HG03175 (cell line): ENCODE results near the gene CDK13.
"Not testable (repeated sequence)": the region's sequence is repeated elsewhere in the genome, so short reads cannot be mapped to it uniquely, and the experiment has no call there.

Source experiments
- ATAC-seq: cut with Tn5 transposase; IDR thresholded peaks from one replicate; pipeline ENCODE4 v1.9.1; 2021; ENCODE audit warnings: mild to moderate bottlenecking, moderate library complexity; ENCODE audit not compliant: unreplicated experiment

CDK13 gene

DNA sequence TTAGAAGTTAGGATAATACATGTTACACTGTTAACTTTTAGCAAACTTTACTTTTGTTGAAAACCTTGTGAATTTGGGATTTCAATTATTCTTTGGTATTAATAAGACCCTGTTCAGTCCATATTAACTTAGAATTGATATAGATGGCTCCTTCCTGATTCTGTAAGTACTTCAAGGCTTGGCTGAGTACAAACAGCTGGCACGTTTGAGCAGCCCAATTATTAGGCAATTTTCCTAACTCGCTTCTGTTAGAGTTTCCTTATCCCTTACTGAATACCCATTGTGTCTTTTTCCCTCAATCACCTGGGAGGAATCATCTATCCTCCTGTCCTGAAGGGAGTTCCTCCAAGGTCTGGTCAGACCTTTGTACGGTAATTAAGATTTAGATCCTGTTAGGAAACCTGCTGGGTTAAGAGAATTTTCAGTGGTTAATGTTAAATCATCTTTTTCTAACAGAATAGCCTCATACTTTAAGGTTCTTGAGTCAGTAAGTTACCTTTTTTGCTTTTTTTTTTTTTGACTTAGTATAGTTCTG lies 195.6 kb downstream of the CDK13 start:
- not testable (repeated sequence) for ATAC-seq

DNA sequence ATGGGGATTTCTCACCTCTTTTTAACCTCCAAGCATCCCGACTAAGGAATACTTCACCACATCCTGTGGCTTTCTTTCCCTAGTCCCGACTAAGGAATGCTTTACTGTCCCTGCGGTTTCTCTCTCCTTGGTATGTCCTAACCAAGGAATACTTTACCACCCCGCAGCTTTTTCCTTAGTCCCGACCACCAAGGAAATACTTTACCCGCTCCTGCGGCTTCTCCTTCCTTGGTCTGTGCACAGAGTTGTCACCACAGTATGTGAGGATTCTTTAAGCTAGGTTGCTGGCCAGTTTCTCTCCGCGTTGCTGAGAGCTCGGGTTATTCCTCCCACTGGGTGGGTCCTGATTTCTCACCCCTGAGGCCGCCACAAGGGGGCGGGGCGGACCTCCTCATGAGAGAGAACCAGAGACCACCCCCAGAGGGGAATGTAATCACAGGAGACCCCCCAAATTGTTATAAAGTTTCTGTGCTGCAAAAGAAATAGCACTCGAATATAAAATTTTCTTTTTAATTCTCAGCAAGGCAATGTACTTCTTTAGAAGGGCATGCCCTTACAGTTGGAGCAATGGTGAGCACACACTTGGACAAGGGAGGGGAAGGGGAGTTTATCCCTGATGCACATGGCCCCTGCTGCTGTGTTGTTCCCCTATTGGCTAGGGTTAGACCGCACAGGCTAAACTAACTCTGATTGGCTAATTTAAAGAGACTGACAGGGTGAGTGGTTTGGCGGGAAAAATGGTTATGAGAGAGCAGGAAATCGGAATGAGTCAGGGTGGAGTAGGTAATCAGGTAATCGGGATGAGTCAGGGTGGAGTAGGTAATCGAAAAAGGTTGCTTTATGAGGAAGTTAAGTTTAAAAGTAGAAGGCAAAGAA lies 197.6 kb downstream of the CDK13 start:
- no peak for ATAC-seq

DNA sequence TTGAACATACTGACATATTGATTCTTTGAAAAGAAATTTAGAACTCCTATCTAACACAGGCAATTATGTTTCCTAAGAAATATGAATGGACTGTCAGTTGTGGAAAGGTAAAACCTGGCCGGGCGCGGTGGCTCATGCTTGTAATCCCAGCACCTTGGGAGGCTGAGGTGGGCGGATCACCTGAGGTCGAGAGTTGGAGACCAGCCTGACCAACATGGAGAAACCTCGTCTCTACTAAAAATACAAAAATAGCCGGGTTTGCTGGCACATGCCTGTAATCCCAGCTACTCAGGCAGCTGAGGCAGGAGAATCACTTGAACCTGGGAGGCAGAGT lies 198.2 kb downstream of the CDK13 start:
- not testable (repeated sequence) for ATAC-seq

DNA sequence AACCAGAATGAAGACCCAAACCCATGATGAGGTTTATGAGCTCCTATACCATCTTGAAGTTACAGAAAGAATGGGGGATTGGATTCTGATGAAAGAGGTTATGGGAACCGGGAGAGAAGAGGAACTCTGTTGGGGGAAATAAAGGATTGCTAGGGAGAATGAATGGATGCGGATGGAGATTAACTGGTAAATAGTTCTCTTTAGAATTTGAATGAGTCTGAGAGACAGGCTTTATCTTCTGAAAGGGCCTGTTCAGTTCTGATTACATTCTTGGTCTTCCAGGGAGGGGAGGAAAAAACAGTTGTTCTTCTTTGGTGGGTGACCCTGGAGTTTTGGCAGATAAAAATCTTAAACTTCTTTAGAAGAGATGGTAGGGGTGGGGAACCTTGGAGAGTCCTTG lies 198.6 kb downstream of the CDK13 start:
- ATAC-seq, result no peak
